WTC11 (cell line): ENCODE data around the gene PYY.

ENCODE experiments used
- ATF6 ChIP-seq: sonication (generic); formaldehyde crosslinking; IDR thresholded peaks from 2 replicates; pipeline ENCODE4 v1.8.1; 2023; ENCODE audit warnings: mild to moderate bottlenecking, missing genetic modification reagents
- CREB1 ChIP-seq: sonication (generic); formaldehyde crosslinking; IDR thresholded peaks from 2 replicates; pipeline ENCODE4 v1.8.0; 2023; ENCODE audit warnings: mild to moderate bottlenecking, missing genetic modification reagents
- CREM ChIP-seq: sonication (generic); formaldehyde crosslinking; IDR thresholded peaks from 2 replicates; pipeline ENCODE4 v1.8.1; 2022; ENCODE audit warnings: mild to moderate bottlenecking, missing genetic modification reagents, moderate library complexity
- CTCF ChIP-seq: fragments of 200-600 bp; IDR thresholded peaks from 2 replicates; pipeline ENCODE4 v1.8.0; 2022; ENCODE audit warnings: antibody characterized with exemption
- ESRRA ChIP-seq: sonication (generic); formaldehyde crosslinking; IDR thresholded peaks from 2 replicates; pipeline ENCODE4 v1.8.1; 2022; ENCODE audit warnings: mild to moderate bottlenecking, missing genetic modification reagents, borderline replicate concordance
- FOXK1 ChIP-seq: sonication (generic); formaldehyde crosslinking; IDR thresholded peaks from 2 replicates; pipeline ENCODE4 v1.8.0; 2022; ENCODE audit warnings: mild to moderate bottlenecking, moderate library complexity, missing genetic modification reagents
- NFE2L1 ChIP-seq: sonication (generic); formaldehyde crosslinking; IDR thresholded peaks from 2 replicates; pipeline ENCODE4 v1.8.1; 2023; ENCODE audit warnings: missing genetic modification reagents
- SP1 ChIP-seq: sonication (generic); formaldehyde crosslinking; conservative IDR thresholded peaks from 2 replicates; pipeline ENCODE4 v1.8.1; 2022; ENCODE audit warnings: missing genetic modification reagents
- ZNF232 ChIP-seq: sonication (generic); formaldehyde crosslinking; IDR thresholded peaks from 2 replicates; pipeline ENCODE4 v1.8.0; 2022; ENCODE audit warnings: mild to moderate bottlenecking, missing genetic modification reagents
- TF ChIP-seq, protein P1 (sequence below): sonication (generic); formaldehyde crosslinking; IDR thresholded peaks from 2 replicates; pipeline ENCODE4 v1.8.1; 2023; ENCODE audit warnings: mild to moderate bottlenecking, moderate library complexity, missing genetic modification reagents

- no peak for TF ChIP-seq ZNF232 (CRISPR knock-in tag)
- no peak for TF ChIP-seq CTCF
- no peak for TF ChIP-seq CREM (CRISPR knock-in tag)
- no peak for TF ChIP-seq ESRRA
- TF ChIP-seq CREB1 (CRISPR knock-in tag) = no peak
- TF ChIP-seq ATF6 (CRISPR knock-in tag) = no peak
- no peak for TF ChIP-seq NFE2L1 (CRISPR knock-in tag)
- TF ChIP-seq FOXK1 (CRISPR knock-in tag) = no peak
- TF ChIP-seq, protein P1, sequence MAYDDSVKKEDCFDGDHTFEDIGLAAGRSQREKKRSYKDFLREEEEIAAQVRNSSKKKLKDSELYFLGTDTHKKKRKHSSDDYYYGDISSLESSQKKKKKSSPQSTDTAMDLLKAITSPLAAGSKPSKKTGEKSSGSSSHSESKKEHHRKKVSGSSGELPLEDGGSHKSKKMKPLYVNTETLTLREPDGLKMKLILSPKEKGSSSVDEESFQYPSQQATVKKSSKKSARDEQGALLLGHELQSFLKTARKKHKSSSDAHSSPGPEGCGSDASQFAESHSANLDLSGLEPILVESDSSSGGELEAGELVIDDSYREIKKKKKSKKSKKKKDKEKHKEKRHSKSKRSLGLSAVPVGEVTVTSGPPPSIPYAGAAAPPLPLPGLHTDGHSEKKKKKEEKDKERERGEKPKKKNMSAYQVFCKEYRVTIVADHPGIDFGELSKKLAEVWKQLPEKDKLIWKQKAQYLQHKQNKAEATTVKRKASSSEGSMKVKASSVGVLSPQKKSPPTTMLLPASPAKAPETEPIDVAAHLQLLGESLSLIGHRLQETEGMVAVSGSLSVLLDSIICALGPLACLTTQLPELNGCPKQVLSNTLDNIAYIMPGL (CRISPR knock-in tag) = no peak
- TF ChIP-seq SP1 (CRISPR knock-in tag) = no peak
Measured at GRCh38 chr17:43914451-43914850, 39.3 kb downstream of the PYY start.
